HepG2 (cell line): Measurements from ENCODE around the gene PLXNA4.

ENCODE experiments used
- CTCF ChIP-seq: sonication (generic); formaldehyde crosslinking; IDR thresholded peaks from 2 replicates; pipeline ENCODE4 v1.5.0; 2020; ENCODE audit warnings: mild to moderate bottlenecking, missing genetic modification reagents, moderate library complexity
- EHMT2 ChIP-seq: fragments of 200-600 bp; sonication (generic); IDR thresholded peaks from 2 replicates; pipeline ENCODE4 v1.7.0; 2017; ENCODE audit warnings: antibody characterized with exemption, low read depth, low read length, borderline replicate concordance
- EZH2 ChIP-seq: conservative IDR thresholded peaks from 2 replicates; pipeline ENCODE4 v1.6.1; 2012; ENCODE audit warnings: mild to moderate bottlenecking, low read depth, low read length, moderate library complexity
- HNRNPH1 ChIP-seq: fragments of 200-400 bp; formaldehyde crosslinking; optimal IDR thresholded peaks from 2 replicates; pipeline ENCODE3; 2017; ENCODE audit warnings: mild to moderate bottlenecking, low read depth, low read length
- MYNN ChIP-seq: sonication (generic); formaldehyde crosslinking; IDR thresholded peaks from 2 replicates; pipeline ENCODE4 v1.4.0; 2020; ENCODE audit warnings: mild to moderate bottlenecking, low read depth, missing genetic modification reagents
- POLR2G ChIP-seq: fragments of 200-400 bp; formaldehyde crosslinking; IDR thresholded peaks from 2 replicates; pipeline ENCODE4 v1.6.1; 2018; ENCODE audit warnings: mild to moderate bottlenecking, low read depth, low read length, moderate library complexity
- RBM39 ChIP-seq: fragments of 200-400 bp; formaldehyde crosslinking; IDR thresholded peaks from one replicate; pipeline ENCODE4 v1.6.1; 2018; ENCODE audit warnings: antibody characterized with exemption, mild to moderate bottlenecking, low read depth, low read length; ENCODE audit not compliant: poor library complexity, severe bottlenecking
- THAP8 ChIP-seq: sonication (generic); formaldehyde crosslinking; IDR thresholded peaks from 2 replicates; pipeline ENCODE4 v1.5.1; 2020; ENCODE audit warnings: missing genetic modification reagents, mild to moderate bottlenecking, borderline replicate concordance
- USF2 ChIP-seq, 2 experiments: sonication (generic) in 1 of 2; formaldehyde crosslinking in 1 of 2; IDR thresholded peaks; 2 replicates each; pipeline versions ENCODE4 v1.5.1 to v1.6.1; 2011 to 2020; ENCODE audit warnings: borderline replicate concordance in 1 of 2, low read depth in 1 of 2, low read length in 1 of 2, mild to moderate bottlenecking in 1 of 2, missing genetic modification reagents in 1 of 2, moderate library complexity in 1 of 2
- ZBTB40 ChIP-seq, 2 experiments: fragments of 450-650 bp in 1 of 2; sonication (generic) in 1 of 2; formaldehyde crosslinking in 1 of 2; IDR thresholded peaks; 2 replicates each; pipeline versions ENCODE4 v1.6.1 to v1.8.0; 2016 to 2022; ENCODE audit warnings: antibody characterized with exemption in 1 of 2, mild to moderate bottlenecking in 1 of 2, missing genetic modification reagents in 1 of 2
- ZNF20 ChIP-seq: sonication (generic); formaldehyde crosslinking; IDR thresholded peaks from 2 replicates; pipeline ENCODE4 v1.4.0; 2020; ENCODE audit warnings: mild to moderate bottlenecking, moderate library complexity, missing genetic modification reagents
- ZNF24 ChIP-seq: fragments of 450-650 bp; IDR thresholded peaks from 2 replicates; pipeline ENCODE4 v1.6.1; 2017; ENCODE audit warnings: antibody characterized with exemption, mild to moderate bottlenecking
- ZNF567 ChIP-seq: sonication (generic); formaldehyde crosslinking; IDR thresholded peaks from 2 replicates; pipeline ENCODE4 v1.8.1; 2023; ENCODE audit warnings: mild to moderate bottlenecking, missing genetic modification reagents, borderline replicate concordance
- ZNF709 ChIP-seq: sonication (generic); formaldehyde crosslinking; IDR thresholded peaks from 2 replicates; pipeline ENCODE4 v1.5.0; 2020; ENCODE audit warnings: mild to moderate bottlenecking, missing genetic modification reagents

- TF ChIP-seq ZNF709, result no peak
- TF ChIP-seq USF2 (IDR thresholded peaks at IDR 0.05; ENCODE audit: low read depth, low read length), result no peak
- TF ChIP-seq USF2 (CRISPR knock-in tag; IDR thresholded peaks at IDR 0.05; ENCODE audit: borderline replicate concordance), result no peak
- TF ChIP-seq ZNF20 (CRISPR knock-in tag), result no peak
- no peak for TF ChIP-seq HNRNPH1
- TF ChIP-seq RBM39, result no peak
- TF ChIP-seq ZNF567, result no peak
- TF ChIP-seq THAP8, result no peak
- no peak for TF ChIP-seq MYNN (CRISPR knock-in tag)
- TF ChIP-seq CTCF (CRISPR knock-in tag), result no peak
- no peak for TF ChIP-seq ZNF24
- no peak for TF ChIP-seq EHMT2
- TF ChIP-seq ZBTB40 (IDR thresholded peaks at IDR 0.05), result no peak
- TF ChIP-seq ZBTB40 (CRISPR knock-in tag; IDR thresholded peaks at IDR 0.05), result no peak
- TF ChIP-seq POLR2G, result no peak
- TF ChIP-seq EZH2, result no peak
Observed at GRCh38 chr7:132485136-132485535, 91.1 kb downstream of the PLXNA4 start.
